Psoas muscle (tissue), 8 donors: ENCODE measurements around the gene SLC7A10. TPM values are rescaled to one million over a fixed set of nuclear protein-coding genes. Genes with fewer than 3 reads are reported as not detected.

Source experiments
- ATAC-seq, 4 donors: fragments of 200-7000 bp; cut with Tn5 transposase; one replicate each; pipeline ENCODE4 v1.9.1; 2020; ENCODE audit warnings: moderate library complexity in 3 of 4, mild to moderate bottlenecking in 2 of 4
- DNase-seq, 2 donors: peaks; one replicate each; pipeline ENCODE4 v3.0.0-alpha.2; 2020
- H3K27ac ChIP-seq: fragments of 200-600 bp; one replicate; pipeline ENCODE4 v1.8.0; 2022
- H3K27me3 ChIP-seq, 3 donors: fragments of 200-600 bp in 1 of 3; one replicate each; pipeline versions ENCODE4 v1.6.1 to v1.8.0; 2013 to 2022; ENCODE audit warnings: low read length in 2 of 3, mild to moderate bottlenecking in 2 of 3, moderate library complexity in 1 of 3; ENCODE audit not compliant: insufficient read depth in 3 of 3
- H3K36me3 ChIP-seq, 2 donors: fragments of 200-600 bp in 1 of 2; one replicate each; pipeline versions ENCODE4 v1.6.1 to v1.8.0; 2013 to 2022; ENCODE audit warnings: low read depth in 1 of 2, mild to moderate bottlenecking in 1 of 2, moderate library complexity in 1 of 2; ENCODE audit not compliant: insufficient read depth in 1 of 2
- H3K4me1 ChIP-seq: fragments of 200-600 bp; one replicate; pipeline ENCODE4 v1.8.0; 2022
- H3K4me3 ChIP-seq: fragments of 200-600 bp; one replicate; pipeline ENCODE4 v1.8.0; 2022; ENCODE audit warnings: mild to moderate bottlenecking
- H3K9me3 ChIP-seq: fragments of 200-600 bp; one replicate; pipeline ENCODE4 v1.8.0; 2022
- WGBS, 3 donors: extraction: QIAGEN DNeasy Blood & Tissue Kit; methylation state at CpG; one replicate each; pipeline versions ENCODE4 v1.1.6 to v1.1.7; 2013; 5-methylcytosine and 5-hydroxymethylcytosine counted together
- intact Hi-C, 2 donors: fragments of 100-400 bp; cut with DNase I; formaldehyde crosslinking; loops; one replicate each; pipeline versions ENCODE4 v1.11.0 to v1.14.2; 2022
- polyA plus RNA-seq, 3 donors: library from polyadenylated mRNA; stranded (reverse); fragments of 200-250 nt; gene quantifications; one replicate each; pipeline ENCODE4 v1.2.3, GENCODE V29; 2013
- total RNA-seq, 4 donors: library from RNA; stranded (reverse); fragmentation: NEBNext Ultra II Directional in 2 of 4; extraction: Animal tissue kit (Norgen Biotek cat#: 25700) in 2 of 4; gene quantifications; one replicate each; pipeline versions ENCODE4 v1.2.1 to v1.2.4, GENCODE V29; 2021 to 2023
- TF ChIP-seq, protein P1 (sequence below): fragments of 200-600 bp; IDR thresholded peaks from one replicate; pipeline ENCODE4 v1.8.0; 2022; ENCODE audit warnings: antibody characterized with exemption
- donor health status: healthy with polysubstance abuse.
- donor health status: DM: no; HTN: no; CAD: no; lungs with moderate emphysema.
- donor health status: Bipolar disorder and iron deficiency.
- donor health status: healthy.
- donor health status: DM: yes; HTN: yes; CAD: no.
- donor health status: DM: no; HTN: no; CAD: no.
- donor health status: DM: no; HTN: no; CAD: no.
- donor health status: DM: yes; HTN: yes; CAD: no.

Gene SLC7A10
- total and polyA plus RNA-seq, 7 donors = 0.03 to 0.43 (median 0.14) TPM; not detected in 3

- Histone ChIP-seq H3K4me3 (no peak overlapping the region), H3K36me3 (no peaks in the 10 kb centered on the region), H3K27me3 (peaks cover 0 to 17% (median 7%) of the 10 kb centered on the region in 3 donors), H3K27ac (no peak overlapping the region), H3K4me1 (no peaks in the 10 kb centered on the region), H3K9me3 (no peaks in the 10 kb centered on the region)
- 83 to 86% (median 84%) methylated on average over 18 of the region's 18 CpGs for WGBS, 3 donors
- no peak for DNase-seq
- intact Hi-C loops = no loop called here
- TF ChIP-seq, protein P1, sequence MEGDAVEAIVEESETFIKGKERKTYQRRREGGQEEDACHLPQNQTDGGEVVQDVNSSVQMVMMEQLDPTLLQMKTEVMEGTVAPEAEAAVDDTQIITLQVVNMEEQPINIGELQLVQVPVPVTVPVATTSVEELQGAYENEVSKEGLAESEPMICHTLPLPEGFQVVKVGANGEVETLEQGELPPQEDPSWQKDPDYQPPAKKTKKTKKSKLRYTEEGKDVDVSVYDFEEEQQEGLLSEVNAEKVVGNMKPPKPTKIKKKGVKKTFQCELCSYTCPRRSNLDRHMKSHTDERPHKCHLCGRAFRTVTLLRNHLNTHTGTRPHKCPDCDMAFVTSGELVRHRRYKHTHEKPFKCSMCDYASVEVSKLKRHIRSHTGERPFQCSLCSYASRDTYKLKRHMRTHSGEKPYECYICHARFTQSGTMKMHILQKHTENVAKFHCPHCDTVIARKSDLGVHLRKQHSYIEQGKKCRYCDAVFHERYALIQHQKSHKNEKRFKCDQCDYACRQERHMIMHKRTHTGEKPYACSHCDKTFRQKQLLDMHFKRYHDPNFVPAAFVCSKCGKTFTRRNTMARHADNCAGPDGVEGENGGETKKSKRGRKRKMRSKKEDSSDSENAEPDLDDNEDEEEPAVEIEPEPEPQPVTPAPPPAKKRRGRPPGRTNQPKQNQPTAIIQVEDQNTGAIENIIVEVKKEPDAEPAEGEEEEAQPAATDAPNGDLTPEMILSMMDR = no peak
- no peak for ATAC-seq
Observed at GRCh38 chr19:33220115-33220514, 5.5 kb downstream of the SLC7A10 start.

DNA sequence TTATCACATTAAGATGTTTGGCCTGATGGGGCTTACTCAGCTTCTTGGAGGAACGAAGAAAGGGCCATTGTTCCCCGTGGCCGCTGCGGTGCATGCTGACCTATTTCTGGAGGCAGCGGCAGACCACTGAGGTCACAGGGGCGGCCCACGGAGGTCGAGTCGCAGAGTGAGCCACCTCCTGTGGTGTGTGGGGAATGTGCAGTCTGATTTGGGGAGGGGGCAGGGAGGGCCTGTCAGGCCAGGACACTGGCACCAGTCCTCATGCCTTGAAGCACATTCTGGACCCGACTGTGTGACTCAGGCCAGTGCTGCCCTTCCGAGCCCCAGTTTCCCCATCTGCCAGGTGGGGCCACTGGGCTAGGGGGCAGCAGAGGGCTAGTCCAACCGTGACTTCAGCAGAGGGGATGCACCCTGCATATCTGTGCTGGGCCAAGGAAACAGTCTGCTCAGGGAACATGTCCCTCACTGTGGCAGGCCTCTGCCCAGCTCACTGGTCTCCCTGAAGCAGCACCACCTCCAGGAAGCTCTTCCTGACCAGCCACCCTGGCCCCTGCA, 6.3 kb downstream of the SLC7A10 start:
- WGBS, 3 donors = 57 to 65% (median 64%) methylated on average over 11 to 12 of the region's 12 CpGs
- H3K9me3 ChIP-seq = no peaks in the 10 kb centered on the region
- no peaks in the 10 kb centered on the region for H3K4me1 ChIP-seq
- TF ChIP-seq, protein P1 = no peak
- no peak overlapping the region for H3K27ac ChIP-seq
- no peak overlapping the region for H3K4me3 ChIP-seq
- DNase-seq = no peak
- H3K27me3 ChIP-seq = peaks cover 0 to 9% (median 2%) of the 10 kb centered on the region in 3 donors
- no peak for ATAC-seq
- intact Hi-C loops = no loop called here
- H3K36me3 ChIP-seq = no peaks in the 10 kb centered on the region

- intact Hi-C loops = no loop called here
- H3K4me3 ChIP-seq = no peak overlapping the region
- no peak for DNase-seq
- TF ChIP-seq, protein P1 = no peak
- no peak overlapping the region for H3K27ac ChIP-seq
- ATAC-seq = no peak
- no peaks in the 10 kb centered on the region for H3K9me3 ChIP-seq
- no peaks in the 10 kb centered on the region for H3K4me1 ChIP-seq
- H3K27me3 ChIP-seq = peaks cover 0 to 2% (median 0%) of the 10 kb centered on the region in 3 donors
- no peaks in the 10 kb centered on the region for H3K36me3 ChIP-seq
- 74 to 84% (median 75%) methylated on average over 7 to 8 of the region's 8 CpGs for WGBS, 3 donors
Observed at GRCh38 chr19:33217881-33218280, 7.8 kb downstream of the SLC7A10 start.

DNA sequence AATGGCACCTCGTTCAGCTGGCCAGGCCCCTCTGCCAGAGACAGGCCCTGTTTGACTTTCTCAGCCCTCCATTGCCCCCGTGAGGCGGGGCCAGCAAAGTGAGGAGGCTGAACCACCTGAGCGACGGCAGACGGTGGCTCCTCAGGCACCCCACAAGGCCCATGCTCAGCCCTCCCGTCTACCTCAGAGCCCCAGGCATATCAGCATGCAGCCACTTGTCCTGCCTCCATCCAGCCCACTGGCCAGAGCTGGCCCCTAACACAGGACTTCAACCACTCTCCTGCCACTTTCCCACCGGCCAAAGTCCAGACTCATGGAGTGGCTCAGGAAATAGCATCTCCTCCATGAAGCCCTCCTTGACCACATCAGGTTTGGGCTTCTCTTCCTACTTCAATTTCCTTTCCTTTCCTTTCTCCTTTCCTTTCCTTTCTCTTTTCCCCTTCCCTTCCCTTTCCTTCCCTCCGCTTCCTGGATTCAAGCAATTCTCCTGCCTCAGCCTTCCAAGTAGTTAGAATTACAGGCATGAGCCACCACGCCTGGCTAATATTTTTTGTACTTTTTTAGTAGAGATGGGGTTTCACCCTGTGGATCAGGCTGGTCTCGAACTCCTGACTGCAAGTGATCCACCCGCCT, 9.3 kb downstream of the SLC7A10 start:
- Histone ChIP-seq H3K27me3 (peaks cover 0 to 2% (median 0%) of the 10 kb centered on the region in 3 donors), H3K4me3 (no peak overlapping the region), H3K36me3 (no peaks in the 10 kb centered on the region), H3K4me1 (no peaks in the 10 kb centered on the region), H3K27ac (no peak overlapping the region), H3K9me3 (no peaks in the 10 kb centered on the region)
- WGBS, 3 donors = 58 to 63% (median 59%) methylated on average over 12 of the region's 12 CpGs
- intact Hi-C loops = no loop called here
- ATAC-seq = no peak
- TF ChIP-seq, protein P1 = no peak
- DNase-seq = no peak
